OCI-LY7 (cell line): ENCODE results near the gene USP28.

Experiments used
- CTCF ChIP-seq: fragments of 200-600 bp; sonication (generic); conservative IDR thresholded peaks from 2 replicates; pipeline ENCODE4 v1.5.1; 2014; ENCODE audit warnings: mild to moderate bottlenecking, antibody characterized with exemption, low read length, moderate library complexity, mixed read lengths
- EZH2phosphoT487 ChIP-seq: fragments of 200-600 bp; sonication (generic); IDR thresholded peaks from 2 replicates; pipeline ENCODE4 v1.6.1; 2018; ENCODE audit warnings: low read depth, borderline replicate concordance, mild to moderate bottlenecking, mixed run types, antibody characterized with exemption, low read length, moderate library complexity, mixed read lengths

DNA sequence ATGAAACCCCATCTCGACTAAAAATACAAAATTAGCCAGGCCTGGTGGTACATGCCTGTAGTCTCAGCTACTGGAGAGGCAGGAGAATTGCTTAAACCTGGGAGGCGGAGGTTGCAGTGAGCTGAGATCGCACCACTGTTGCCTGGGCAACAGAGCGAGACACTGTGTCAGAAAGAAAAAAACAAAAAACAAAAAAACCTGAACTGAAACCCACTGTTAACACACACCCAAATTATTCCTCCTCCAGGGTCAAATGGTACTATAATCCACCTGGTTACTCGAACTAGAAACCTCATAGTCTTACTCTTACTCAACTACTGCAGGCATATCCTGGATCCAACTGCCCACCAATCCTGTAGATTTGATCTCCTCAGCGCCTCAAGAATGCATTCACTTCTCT, 35.5 kb downstream of the USP28 start:
- TF ChIP-seq EZH2phosphoT487 = no peak
- no peak for TF ChIP-seq CTCF
